ENCODE measurements around the gene ACAN. TPM values are rescaled to one million over a fixed set of nuclear protein-coding genes. Genes with fewer than 3 reads are reported as not detected.

ACAN gene
- under 1 TPM in 2 of 4 donors, not detected in 2; 0.09 to 0.27 TPM for polyA plus RNA-seq
- long read RNA-seq, donor 1 = 0 reads
- long read RNA-seq, donor 2 = 0 reads
- long read RNA-seq, donor 3 = 0 reads
- long read RNA-seq, donor 4 = 0 reads
- long read RNA-seq, donor 5 = 0 reads
- long read RNA-seq, donor 6 = 0 reads
- long read RNA-seq, donor 7 = 0 reads
- long read RNA-seq, donor 8 = 0 reads
- long read RNA-seq, donor 9 = 0 reads
- long read RNA-seq, donor 10, full-length matches to known transcripts = 1 of 27 reads
- long read RNA-seq, donor 10, partial matches to known transcripts = 5 of 27 reads
- long read RNA-seq, donor 10, other reads (novel, unspliced or antisense) = 21 of 27 reads

DNA sequence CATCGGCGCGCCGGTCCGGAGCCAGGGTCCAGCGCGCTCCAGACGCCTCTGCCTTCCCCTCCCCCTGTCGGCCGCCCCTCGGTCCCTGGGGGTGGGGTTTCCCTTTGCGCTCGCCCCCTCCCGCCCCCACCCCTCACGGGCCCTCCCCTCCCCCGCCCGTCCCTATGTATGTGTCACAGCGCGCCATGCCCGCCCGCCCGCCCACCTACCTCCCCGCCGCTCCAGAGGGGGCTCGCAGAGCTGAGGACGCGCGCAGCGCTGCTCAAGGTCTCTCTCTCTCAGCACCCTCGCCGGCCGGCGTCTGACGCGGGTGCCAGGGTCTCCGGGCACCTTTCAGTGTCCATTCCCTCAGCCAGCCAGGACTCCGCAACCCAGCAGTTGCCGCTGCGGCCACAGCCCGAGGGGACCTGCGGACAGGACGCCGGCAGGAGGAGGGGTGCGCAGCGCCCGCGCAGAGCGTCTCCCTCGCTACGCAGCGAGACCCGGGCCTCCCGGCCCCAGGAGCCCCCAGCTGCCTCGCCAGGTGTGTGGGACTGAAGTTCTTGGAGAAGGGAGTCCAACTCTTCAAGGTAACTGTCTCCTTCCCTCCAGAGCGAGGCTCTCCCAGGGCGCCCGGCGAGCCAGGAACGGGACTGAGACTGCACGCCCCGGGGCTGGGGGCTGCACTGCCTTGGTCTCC lies at the start of gene ACAN:
ACAN (plus strand) TSS at position 196 of the 679 bp plus-strand sequence. CDS start 32,771 bp downstream, outside the sequence.
- H3K4me1 ChIP-seq (ENCODE audit: control insufficient read depth in 3 of 3, insufficient read depth in 2 of 3, low read depth in 1 of 3, low read length in 2 of 3) = no peaks in the 10 kb centered on the region
- H3K9me3 ChIP-seq (ENCODE audit: control insufficient read depth in 2 of 2, insufficient read depth in 1 of 2, low read depth in 1 of 2, low read length in 1 of 2) = no peaks in the 10 kb centered on the region
- DNase-seq (no peak), FAIRE-seq (no peak)
- H3K27ac ChIP-seq (ENCODE audit: low read depth in 1 of 3, low read length in 2 of 3) = no peak within 1 kb of the TSS
- WGBS, 3 donors = 2 to 6% (median 5%) methylated on average over 37 to 60 of the region's 61 CpGs
- H3K4me3 ChIP-seq (ENCODE audit: low read depth in 1 of 3, low read length in 3 of 3) = no peak within 1 kb of the TSS
- H3K27me3 ChIP-seq (ENCODE audit: control insufficient read depth in 3 of 3, insufficient read depth in 3 of 3, low read length in 3 of 3) = peaks cover 9 to 49% (median 18%) of the 10 kb centered on the region in 3 donors
- no peaks in the 10 kb centered on the region for H3K36me3 ChIP-seq (ENCODE audit: control insufficient read depth in 3 of 3, insufficient read depth in 2 of 3, low read depth in 1 of 3, low read length in 3 of 3)

DNA sequence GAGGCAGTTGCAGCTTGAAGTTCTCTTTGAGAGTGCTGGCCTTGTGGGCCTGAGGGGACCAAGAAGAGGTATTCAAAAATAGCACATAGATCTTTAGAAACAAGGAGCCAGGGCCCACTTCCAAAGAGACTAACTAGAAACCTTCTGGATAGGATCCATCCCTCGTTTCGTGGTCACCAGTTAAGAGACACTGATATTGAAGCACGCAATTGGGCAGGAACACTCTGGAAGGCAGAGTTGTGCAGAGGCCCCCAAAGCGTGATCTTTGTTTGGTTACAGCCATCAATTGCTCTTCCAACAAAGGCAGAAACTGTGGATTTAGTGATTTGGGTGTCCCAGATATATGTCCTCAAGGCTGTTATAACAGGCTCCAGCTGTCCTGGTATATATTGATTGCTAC lies 46.7 kb upstream of the ACAN start:
- Histone ChIP-seq H3K4me1 (ENCODE audit: control insufficient read depth in 3 of 3, insufficient read depth in 2 of 3, low read depth in 1 of 3, low read length in 2 of 3) (no peaks in the 10 kb centered on the region), H3K36me3 (ENCODE audit: control insufficient read depth in 3 of 3, insufficient read depth in 2 of 3, low read depth in 1 of 3, low read length in 3 of 3) (no peaks in the 10 kb centered on the region), H3K9me3 (ENCODE audit: control insufficient read depth in 2 of 2, insufficient read depth in 1 of 2, low read depth in 1 of 2, low read length in 1 of 2) (no peaks in the 10 kb centered on the region), H3K27ac (ENCODE audit: low read depth in 1 of 3, low read length in 2 of 3) (no peak overlapping the region), H3K27me3 (ENCODE audit: control insufficient read depth in 3 of 3, insufficient read depth in 3 of 3, low read length in 3 of 3) (peaks cover 0 to 2% (median 0%) of the 10 kb centered on the region in 3 donors), H3K4me3 (ENCODE audit: low read depth in 1 of 3, low read length in 3 of 3) (no peak overlapping the region)
- DNase-seq (no peak), FAIRE-seq (no peak)
- 61 to 79% (median 74%) methylated on average over 4 of the region's 4 CpGs for WGBS, 3 donors

DNA sequence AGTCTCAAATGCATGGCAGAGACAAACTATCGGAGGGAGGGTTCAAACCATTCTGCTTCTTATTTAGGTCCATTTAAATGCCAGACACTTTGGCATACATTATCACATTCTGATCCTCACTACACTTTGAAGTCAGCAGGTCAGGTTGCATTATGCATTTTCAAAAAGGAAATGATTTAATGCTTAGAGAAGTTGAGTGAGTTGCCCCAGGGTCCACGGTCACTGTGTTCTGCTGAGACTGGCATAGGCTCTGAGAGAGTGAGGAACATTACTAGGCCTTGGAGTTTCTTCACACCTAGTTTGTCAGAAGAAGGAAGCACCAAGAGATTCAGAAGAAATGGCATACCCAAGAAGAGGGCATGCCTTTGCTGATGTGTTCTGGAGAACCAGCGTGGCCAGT lies 46.3 kb upstream of the ACAN start:
- FAIRE-seq (no peak), DNase-seq (no peak)
- no peaks in the 10 kb centered on the region for H3K36me3 ChIP-seq (ENCODE audit: control insufficient read depth in 3 of 3, insufficient read depth in 2 of 3, low read depth in 1 of 3, low read length in 3 of 3)
- H3K4me1 ChIP-seq (ENCODE audit: control insufficient read depth in 3 of 3, insufficient read depth in 2 of 3, low read depth in 1 of 3, low read length in 2 of 3) = no peaks in the 10 kb centered on the region
- H3K27me3 ChIP-seq (ENCODE audit: control insufficient read depth in 3 of 3, insufficient read depth in 3 of 3, low read length in 3 of 3) = peaks cover 0 to 2% (median under 1%) of the 10 kb centered on the region in 3 donors
- H3K27ac ChIP-seq (ENCODE audit: low read depth in 1 of 3, low read length in 2 of 3) = no peak overlapping the region
- no peak overlapping the region for H3K4me3 ChIP-seq (ENCODE audit: low read depth in 1 of 3, low read length in 3 of 3)
- no peaks in the 10 kb centered on the region for H3K9me3 ChIP-seq (ENCODE audit: control insufficient read depth in 2 of 2, insufficient read depth in 1 of 2, low read depth in 1 of 2, low read length in 1 of 2)
- 79 to 84% (median 82%) methylated on average over 3 of the region's 3 CpGs for WGBS, 3 donors

DNA sequence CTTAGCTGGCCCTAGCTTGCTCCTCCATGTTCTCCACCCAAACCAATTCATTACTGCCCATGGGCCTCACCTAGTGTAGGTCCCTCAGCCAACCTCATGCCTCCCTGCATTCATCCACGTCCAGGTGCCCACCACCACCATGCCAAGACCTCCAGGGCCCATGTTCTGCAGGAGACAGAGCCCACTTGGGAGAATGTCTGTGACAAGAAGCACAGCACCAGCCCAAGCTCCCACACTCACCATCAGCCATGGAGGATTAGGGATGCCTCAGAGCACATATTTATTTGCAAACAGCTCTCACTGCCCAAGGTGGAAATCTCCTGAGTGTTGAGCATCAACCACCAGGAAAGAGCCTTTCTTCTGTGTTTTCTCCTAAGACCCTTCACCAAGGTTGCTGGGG lies 43.4 kb upstream of the ACAN start:
- WGBS, 3 donors = 6 to 33% (median 19%) methylated on average over 1 of the region's 1 CpG
- FAIRE-seq = no peak
- H3K4me1 ChIP-seq (ENCODE audit: control insufficient read depth in 3 of 3, insufficient read depth in 2 of 3, low read depth in 1 of 3, low read length in 2 of 3) = no peaks in the 10 kb centered on the region
- no peaks in the 10 kb centered on the region for H3K36me3 ChIP-seq (ENCODE audit: control insufficient read depth in 3 of 3, insufficient read depth in 2 of 3, low read depth in 1 of 3, low read length in 3 of 3)
- no peak overlapping the region for H3K4me3 ChIP-seq (ENCODE audit: low read depth in 1 of 3, low read length in 3 of 3)
- H3K27me3 ChIP-seq (ENCODE audit: control insufficient read depth in 3 of 3, insufficient read depth in 3 of 3, low read length in 3 of 3) = peaks cover 0 to 2% (median 0%) of the 10 kb centered on the region in 3 donors
- DNase-seq = no peak
- H3K9me3 ChIP-seq (ENCODE audit: control insufficient read depth in 2 of 2, insufficient read depth in 1 of 2, low read depth in 1 of 2, low read length in 1 of 2) = no peaks in the 10 kb centered on the region
- H3K27ac ChIP-seq (ENCODE audit: low read depth in 1 of 3, low read length in 2 of 3) = no peak overlapping the region

DNA sequence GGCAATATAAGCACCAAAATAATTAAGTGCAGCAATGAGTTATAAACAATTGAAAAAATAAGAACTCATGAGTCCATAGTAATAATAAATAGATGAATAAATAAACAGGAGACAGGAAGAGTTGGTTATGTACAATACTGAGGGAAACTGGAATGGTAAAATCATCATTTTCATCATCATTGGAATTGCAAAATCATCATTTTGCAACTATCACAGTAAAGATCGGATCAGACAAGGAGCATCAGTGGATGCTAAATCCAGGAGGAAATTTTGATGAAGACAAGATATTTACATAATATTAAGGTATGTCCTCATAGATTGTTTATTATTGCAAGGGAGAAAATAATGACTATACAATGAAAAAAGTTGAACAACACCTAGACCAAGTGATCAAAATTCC lies 38.8 kb upstream of the ACAN start:
- FAIRE-seq = no peak
- H3K27ac ChIP-seq (ENCODE audit: low read depth in 1 of 3, low read length in 2 of 3) = no peak overlapping the region
- H3K4me3 ChIP-seq (ENCODE audit: low read depth in 1 of 3, low read length in 3 of 3) = no peak overlapping the region
- H3K27me3 ChIP-seq (ENCODE audit: control insufficient read depth in 3 of 3, insufficient read depth in 3 of 3, low read length in 3 of 3) = peaks cover 2 to 8% (median 6%) of the 10 kb centered on the region in 3 donors
- DNase-seq = no peak
- H3K9me3 ChIP-seq (ENCODE audit: control insufficient read depth in 2 of 2, insufficient read depth in 1 of 2, low read depth in 1 of 2, low read length in 1 of 2) = no peaks in the 10 kb centered on the region
- 86 to 90% (median 88%) methylated on average over 1 of the region's 1 CpG for WGBS, 3 donors
- no peaks in the 10 kb centered on the region for H3K36me3 ChIP-seq (ENCODE audit: control insufficient read depth in 3 of 3, insufficient read depth in 2 of 3, low read depth in 1 of 3, low read length in 3 of 3)
- H3K4me1 ChIP-seq (ENCODE audit: control insufficient read depth in 3 of 3, insufficient read depth in 2 of 3, low read depth in 1 of 3, low read length in 2 of 3) = no peaks in the 10 kb centered on the region

DNA sequence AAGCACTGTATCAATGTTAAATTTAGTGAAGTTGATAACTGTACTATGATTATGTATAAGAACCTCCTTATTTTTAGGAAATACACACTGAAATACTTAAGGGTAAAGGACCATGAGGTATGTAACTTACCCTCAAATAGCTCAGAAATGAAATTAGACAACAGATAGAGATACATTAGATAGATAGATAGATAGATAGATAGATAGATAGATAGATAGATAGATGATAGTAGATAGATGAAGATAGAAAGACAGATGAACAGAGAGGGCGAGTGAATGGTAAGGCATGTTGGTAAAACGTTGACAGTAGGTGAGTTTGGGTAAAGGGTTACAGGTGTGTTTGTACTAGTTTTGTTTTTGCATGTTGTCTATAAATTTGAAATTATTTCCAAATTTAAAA lies 38.0 kb upstream of the ACAN start:
- Histone ChIP-seq H3K36me3 (ENCODE audit: control insufficient read depth in 3 of 3, insufficient read depth in 2 of 3, low read depth in 1 of 3, low read length in 3 of 3) (no peaks in the 10 kb centered on the region), H3K4me1 (ENCODE audit: control insufficient read depth in 3 of 3, insufficient read depth in 2 of 3, low read depth in 1 of 3, low read length in 2 of 3) (no peaks in the 10 kb centered on the region), H3K9me3 (ENCODE audit: control insufficient read depth in 2 of 2, insufficient read depth in 1 of 2, low read depth in 1 of 2, low read length in 1 of 2) (no peaks in the 10 kb centered on the region), H3K4me3 (ENCODE audit: low read depth in 1 of 3, low read length in 3 of 3) (no peak overlapping the region), H3K27me3 (ENCODE audit: control insufficient read depth in 3 of 3, insufficient read depth in 3 of 3, low read length in 3 of 3) (peaks cover 2 to 12% (median 8%) of the 10 kb centered on the region in 3 donors), H3K27ac (ENCODE audit: low read depth in 1 of 3, low read length in 2 of 3) (no peak overlapping the region)
- no peak for DNase-seq
- FAIRE-seq = no peak
- WGBS, 3 donors = 59 to 80% (median 71%) methylated on average over 2 of the region's 2 CpGs

DNA sequence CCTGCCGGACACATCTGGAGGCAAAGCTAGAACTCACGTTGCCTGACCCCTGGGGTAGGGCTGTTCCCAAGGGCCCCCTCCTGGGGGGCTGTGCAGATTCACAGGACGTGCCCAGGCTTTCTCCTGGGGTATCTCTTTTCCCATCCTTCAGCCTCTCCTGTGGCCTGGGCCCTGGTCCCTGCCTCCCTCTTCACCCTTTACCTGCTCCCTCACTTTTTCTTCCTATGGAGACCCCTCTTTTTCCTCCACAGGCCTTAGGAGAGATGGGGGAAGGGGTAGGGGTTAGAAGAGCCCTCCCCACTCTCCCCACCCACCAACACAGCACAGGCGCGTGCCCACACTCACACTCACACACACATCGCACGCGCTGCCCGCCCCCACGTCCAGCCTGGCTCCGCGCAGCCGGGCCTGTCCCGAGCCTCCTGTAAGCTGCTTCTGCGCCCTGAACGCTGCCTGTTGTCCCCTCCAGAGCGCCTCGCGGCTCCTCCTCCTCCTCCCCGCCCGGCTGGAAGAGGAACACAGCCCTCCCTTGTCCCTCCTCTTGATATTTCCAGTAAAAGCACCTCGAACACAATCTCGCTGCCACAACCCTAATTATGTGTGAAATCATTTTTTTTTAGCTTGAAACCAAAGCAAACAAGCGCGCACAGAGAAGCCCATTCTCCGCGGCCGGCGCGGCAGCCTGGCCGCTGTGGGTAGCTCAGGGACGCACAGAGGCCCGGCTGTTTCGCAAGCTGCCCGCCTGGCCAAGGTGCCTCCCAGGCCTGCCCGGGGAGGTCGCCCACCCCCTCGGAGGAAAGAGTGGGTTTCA lies 33.9 kb upstream of the ACAN start:
- WGBS, 3 donors = 9 to 24% (median 23%) methylated on average over 38 of the region's 38 CpGs
- Histone ChIP-seq H3K27me3 (ENCODE audit: control insufficient read depth in 3 of 3, insufficient read depth in 3 of 3, low read length in 3 of 3) (peaks cover 0 to 12% (median 8%) of the 10 kb centered on the region in 3 donors), H3K9me3 (ENCODE audit: control insufficient read depth in 2 of 2, insufficient read depth in 1 of 2, low read depth in 1 of 2, low read length in 1 of 2) (no peaks in the 10 kb centered on the region), H3K4me1 (ENCODE audit: control insufficient read depth in 3 of 3, insufficient read depth in 2 of 3, low read depth in 1 of 3, low read length in 2 of 3) (no peaks in the 10 kb centered on the region), H3K36me3 (ENCODE audit: control insufficient read depth in 3 of 3, insufficient read depth in 2 of 3, low read depth in 1 of 3, low read length in 3 of 3) (no peaks in the 10 kb centered on the region), H3K4me3 (ENCODE audit: low read depth in 1 of 3, low read length in 3 of 3) (no peak overlapping the region), H3K27ac (ENCODE audit: low read depth in 1 of 3, low read length in 2 of 3) (no peak overlapping the region)
- FAIRE-seq (no peak), DNase-seq (no peak)

DNA sequence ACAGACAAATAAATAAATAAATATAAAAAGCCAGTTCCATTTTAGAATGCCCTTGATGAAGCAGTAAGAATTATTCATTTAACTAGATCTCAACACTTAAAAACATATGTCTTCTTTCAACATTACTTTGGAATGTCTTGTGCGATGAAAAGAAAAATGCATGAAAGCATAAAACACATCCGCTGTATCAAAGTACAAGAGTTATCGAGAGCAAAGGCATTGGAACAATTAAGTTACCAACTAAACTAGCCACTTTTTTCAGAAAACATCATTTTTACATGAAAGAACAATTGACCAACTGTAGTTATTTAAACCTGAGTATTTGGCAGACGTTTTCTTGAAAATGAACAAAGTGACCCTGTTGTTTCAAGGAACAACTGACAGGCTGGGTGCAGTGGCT lies 27.5 kb upstream of the ACAN start:
- H3K27ac ChIP-seq (ENCODE audit: low read depth in 1 of 3, low read length in 2 of 3) = no peak overlapping the region
- WGBS, 3 donors = 90 to 91% (median 91%) methylated on average over 4 of the region's 4 CpGs

More for the DNA sequence above, 27.5 kb upstream of the ACAN start:
- H3K4me3 ChIP-seq (ENCODE audit: low read depth in 1 of 3, low read length in 3 of 3) = no peak overlapping the region
- no peaks in the 10 kb centered on the region for H3K4me1 ChIP-seq (ENCODE audit: control insufficient read depth in 3 of 3, insufficient read depth in 2 of 3, low read depth in 1 of 3, low read length in 2 of 3)
- H3K36me3 ChIP-seq (ENCODE audit: control insufficient read depth in 3 of 3, insufficient read depth in 2 of 3, low read depth in 1 of 3, low read length in 3 of 3) = no peaks in the 10 kb centered on the region
- FAIRE-seq (no peak), DNase-seq (no peak)
- H3K27me3 ChIP-seq (ENCODE audit: control insufficient read depth in 3 of 3, insufficient read depth in 3 of 3, low read length in 3 of 3) = no peaks in the 10 kb centered on the region
- H3K9me3 ChIP-seq (ENCODE audit: control insufficient read depth in 2 of 2, insufficient read depth in 1 of 2, low read depth in 1 of 2, low read length in 1 of 2) = no peaks in the 10 kb centered on the region

Data from small intestine (tissue), 16 donors.